Measurements from ENCODE around the gene ANKFN1.

The ANKFN1 gene, protein sequence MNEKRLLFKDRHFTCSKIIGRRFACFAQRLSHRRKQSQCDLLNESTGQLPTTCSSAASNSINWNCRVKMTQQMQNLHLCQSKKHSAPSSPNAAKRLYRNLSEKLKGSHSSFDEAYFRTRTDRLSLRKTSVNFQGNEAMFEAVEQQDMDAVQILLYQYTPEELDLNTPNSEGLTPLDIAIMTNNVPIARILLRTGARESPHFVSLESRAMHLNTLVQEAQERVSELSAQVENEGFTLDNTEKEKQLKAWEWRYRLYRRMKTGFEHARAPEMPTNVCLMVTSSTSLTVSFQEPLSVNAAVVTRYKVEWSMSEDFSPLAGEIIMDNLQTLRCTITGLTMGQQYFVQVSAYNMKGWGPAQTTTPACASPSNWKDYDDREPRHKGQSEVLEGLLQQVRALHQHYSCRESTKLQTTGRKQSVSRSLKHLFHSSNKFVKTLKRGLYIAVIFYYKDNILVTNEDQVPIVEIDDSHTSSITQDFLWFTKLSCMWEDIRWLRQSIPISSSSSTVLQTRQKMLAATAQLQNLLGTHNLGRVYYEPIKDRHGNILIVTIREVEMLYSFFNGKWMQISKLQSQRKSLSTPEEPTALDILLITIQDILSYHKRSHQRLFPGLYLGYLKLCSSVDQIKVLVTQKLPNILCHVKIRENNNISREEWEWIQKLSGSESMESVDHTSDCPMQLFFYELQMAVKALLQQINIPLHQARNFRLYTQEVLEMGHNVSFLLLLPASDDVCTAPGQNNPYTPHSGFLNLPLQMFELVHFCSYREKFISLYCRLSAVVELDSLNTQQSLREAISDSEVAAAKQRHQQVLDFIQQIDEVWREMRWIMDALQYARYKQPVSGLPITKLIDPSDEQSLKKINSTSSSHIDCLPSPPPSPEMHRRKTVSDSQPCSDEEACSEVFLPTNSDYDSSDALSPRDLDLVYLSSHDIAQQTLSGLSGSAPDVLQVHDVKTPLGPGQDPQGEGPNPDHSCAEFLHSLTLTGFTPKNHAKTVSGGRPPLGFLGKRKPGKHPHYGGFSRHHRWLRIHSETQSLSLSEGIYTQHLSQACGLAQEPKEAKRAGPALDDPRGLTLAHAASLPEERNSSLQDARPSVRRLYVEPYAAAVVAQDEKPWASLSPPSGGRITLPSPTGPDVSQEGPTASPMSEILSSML

DNA sequence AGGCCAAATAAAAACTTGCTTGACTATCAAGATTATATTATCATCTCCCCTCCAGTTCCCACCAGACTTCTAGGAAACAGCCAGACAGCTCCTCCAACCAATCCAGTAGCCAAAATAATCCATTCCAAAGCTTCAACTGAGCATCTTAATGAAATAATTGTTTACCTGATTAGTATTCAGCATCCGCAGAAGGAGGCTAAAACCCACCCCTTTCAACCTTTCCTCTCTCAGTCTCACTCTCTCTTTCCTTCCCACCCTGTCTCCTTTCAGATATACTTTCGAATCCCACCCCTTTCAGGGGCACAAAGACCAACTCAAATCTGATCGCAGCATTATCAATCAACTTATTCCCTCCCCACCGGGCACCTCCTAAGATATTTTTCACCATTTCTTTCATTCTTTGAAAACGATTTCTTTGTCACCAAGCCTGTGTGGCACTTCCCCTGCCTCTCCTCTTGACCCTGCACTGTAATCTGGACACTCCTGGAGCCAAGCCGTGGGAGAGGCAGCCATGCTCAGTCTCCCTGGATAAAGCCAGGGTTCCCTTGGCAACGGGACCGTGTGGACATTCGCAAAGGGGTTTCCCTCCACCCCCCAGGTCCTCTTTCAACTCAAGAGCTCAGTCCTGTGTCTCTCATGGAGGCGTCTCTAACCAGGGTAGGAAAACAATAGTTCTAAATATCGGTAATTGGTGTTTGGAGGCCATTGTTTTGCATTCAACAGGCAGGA is at the start of gene ANKFN1:
ANKFN1 (plus strand) TSS at position 602 of the 729 bp plus-strand sequence. CDS start 59,193 bp downstream, outside the sequence.
- DNase-seq (ENCODE audit: low read depth in 2 of 2) = no peak

DNA sequence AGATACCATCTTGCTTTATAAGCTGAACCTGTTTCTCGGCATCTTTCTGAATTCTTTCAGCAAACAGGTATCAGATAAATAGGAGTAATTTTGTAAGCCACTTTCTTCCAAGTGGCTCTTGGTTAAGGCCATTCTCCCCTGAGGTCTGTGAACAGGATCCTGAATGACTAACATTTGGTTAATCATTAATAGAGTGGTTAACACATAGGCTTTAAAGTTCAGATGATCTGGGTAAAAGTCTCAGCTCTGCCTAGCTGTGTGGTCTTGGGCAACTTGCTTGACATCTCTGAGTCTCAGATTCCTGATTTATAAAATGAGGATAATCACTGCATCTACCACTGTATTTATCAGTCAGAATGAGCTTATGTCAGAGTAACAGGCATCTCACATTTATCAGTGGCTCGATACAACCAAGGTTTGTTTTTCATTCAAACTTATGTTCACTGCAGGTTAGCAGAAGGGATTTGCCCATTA is 44.4 kb upstream of the ANKFN1 start:
- DNase-seq (ENCODE audit: low read depth in 2 of 2) = no peak

DNA sequence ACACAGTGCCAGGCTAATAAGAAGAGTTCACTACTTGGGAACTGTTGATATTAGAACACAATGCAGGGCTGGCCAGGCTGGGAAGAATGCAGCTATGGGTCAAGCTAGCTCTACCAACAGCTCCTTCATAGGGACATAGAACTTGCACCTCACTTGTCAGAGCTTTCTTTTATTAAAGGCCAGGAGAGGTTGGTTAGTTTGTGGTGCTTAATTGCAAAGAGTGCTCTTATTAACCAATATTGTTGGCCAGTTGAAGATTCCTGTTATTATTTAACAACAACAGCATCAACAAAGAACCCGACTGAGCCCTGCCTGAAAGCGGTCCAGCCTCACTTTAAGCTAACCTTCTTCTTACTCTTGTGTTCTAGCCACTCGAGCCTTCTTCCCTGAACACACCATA is 43.4 kb upstream of the ANKFN1 start:
- no peak for DNase-seq (ENCODE audit: low read depth in 2 of 2)

DNA sequence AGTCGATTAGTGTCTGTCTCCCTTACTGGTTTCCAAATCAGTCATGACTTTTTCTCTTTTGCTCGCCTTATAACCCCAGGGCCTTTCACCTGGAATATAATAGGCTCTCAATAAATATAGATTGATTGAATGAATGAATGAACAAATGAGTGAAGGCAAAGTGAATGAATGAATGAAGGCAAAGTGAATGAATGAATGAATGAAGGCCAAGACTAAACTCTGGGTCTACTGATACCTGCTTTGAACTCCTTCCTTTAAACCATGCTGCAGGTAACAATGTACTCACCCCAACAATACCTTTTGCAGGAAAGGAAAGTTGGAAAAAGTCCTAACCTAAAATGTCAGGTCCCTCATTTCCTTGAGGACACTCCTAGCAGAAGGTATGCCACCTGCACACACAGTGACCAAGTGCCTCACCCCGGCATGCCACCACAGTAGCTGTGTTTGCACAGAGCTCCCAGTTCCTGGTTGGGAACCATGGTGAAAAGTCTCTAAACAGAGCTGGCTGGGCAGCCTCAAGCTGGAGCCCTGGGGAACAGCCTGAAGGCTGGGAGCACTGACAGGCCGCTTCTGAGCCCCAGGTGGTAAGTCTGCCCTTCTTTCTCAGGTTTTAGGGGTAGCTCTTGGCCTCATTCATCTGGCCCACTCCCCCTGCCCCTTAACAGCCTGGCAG is 42.7 kb upstream of the ANKFN1 start:
- DNase-seq (ENCODE audit: low read depth in 2 of 2) = no peak

DNA sequence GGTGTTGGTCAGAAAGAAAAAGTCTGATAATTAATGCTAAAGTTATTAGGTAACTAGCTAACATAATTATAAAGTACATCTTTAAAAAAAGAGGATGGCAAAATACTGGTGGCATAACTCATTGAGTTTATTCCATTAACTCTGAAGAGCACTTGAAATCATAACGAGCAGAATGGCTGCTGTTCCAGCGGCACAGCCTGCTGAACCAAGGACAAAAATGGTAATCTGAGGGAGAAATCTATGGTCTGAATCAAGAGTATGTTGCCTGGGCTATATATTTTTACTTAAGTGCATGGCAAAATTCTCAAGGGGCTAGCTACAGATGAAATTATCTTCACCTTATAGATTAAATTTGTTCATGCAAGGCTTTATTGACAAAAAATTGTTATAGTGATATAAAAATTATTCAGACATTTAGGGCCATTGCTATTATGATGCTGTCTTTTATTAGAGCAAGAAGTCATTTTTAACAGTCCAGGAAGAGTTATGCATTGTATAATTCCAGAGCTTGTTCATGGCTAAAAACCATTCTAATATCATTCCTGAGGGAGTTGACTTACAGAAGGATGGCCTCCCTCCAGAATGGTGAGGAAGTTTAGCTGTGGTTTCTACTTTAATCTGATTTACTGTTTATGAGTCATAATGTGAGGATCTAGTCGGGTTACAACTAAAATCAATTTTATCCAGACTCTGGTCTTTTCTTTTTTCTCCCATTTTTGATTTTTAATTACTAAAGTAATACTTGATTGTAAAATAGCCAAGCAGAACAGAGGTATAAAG is 41.4 kb upstream of the ANKFN1 start:
- DNase-seq (ENCODE audit: low read depth in 2 of 2) = no peak

DNA sequence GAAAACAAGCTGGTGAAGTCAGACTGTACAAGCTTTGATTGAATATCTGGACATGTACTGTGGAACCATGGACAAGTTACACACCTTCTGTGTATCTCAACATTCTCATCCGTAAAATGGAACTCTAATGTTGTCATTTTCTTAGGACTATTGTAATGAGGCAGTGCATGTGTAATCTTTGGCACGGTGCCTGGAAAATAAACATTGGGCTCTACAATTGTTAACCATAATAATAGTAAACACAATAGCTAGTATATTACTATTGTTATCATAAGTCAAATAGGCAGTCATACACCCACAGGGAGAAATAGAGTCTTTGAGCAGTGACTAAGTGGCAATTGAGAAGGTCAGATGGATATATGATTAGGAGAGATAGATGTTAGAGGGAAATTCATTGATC is 39.8 kb upstream of the ANKFN1 start:
- DNase-seq (ENCODE audit: low read depth in 2 of 2) = no peak

DNA sequence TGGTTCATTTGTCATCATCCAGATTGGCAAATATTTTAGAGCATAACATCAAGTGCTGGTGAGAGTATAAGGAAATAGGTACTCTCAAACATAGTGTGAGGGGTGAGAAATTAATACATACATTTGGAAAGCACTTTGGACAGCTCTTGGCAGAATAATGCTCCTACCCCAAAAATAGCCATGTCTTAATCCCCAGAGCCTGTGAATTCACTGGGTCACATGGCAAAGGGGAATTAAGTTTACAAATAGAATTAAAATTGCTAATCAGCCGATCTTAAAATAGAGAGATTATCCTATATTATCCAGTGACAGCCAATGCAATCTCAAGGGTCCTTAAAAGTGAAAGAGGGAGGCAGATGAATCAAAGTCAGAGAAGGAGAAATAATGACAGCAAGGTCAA is 38.8 kb upstream of the ANKFN1 start:
- DNase-seq (ENCODE audit: low read depth in 2 of 2) = no peak

DNA sequence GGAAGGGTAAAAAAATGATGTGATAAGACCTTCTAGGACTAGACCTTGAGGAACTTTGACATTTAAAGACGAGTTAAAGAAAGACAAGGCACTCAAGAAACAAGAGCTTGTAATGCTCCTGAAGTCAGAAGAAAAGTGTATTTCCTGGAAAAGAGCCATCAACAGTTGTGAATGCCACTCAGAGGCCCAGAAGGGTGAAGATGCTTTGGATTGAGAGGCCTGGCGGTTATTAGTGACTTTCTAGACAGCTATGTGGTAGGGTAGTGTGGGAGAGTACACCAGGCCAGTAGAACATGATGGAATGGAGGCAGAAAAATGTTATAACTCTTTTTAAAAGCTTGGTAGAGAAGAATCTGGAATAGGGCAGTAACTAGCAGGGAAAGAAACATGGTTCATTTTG is 34.1 kb upstream of the ANKFN1 start:
- no peak for DNase-seq (ENCODE audit: low read depth in 2 of 2)

DNA sequence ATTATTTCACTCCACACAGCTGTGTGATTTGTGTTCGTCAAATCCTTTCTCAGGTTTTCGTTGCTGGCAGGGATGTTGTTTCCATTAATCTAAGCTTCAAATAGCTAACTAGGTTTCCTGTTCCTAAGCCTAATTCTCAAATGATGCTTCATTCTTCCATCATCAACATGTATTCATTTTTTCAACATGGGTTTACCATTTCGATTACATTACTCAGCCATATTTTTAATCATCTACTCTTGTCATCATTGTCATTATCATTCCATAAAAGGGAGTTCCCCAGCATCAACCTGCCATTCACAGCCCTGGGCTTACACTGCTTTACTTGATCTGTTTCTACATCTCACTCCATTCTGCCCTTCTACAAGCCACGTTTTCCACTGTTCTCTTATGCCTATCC is 33.3 kb upstream of the ANKFN1 start:
- DNase-seq (ENCODE audit: low read depth in 2 of 2) = no peak

DNA sequence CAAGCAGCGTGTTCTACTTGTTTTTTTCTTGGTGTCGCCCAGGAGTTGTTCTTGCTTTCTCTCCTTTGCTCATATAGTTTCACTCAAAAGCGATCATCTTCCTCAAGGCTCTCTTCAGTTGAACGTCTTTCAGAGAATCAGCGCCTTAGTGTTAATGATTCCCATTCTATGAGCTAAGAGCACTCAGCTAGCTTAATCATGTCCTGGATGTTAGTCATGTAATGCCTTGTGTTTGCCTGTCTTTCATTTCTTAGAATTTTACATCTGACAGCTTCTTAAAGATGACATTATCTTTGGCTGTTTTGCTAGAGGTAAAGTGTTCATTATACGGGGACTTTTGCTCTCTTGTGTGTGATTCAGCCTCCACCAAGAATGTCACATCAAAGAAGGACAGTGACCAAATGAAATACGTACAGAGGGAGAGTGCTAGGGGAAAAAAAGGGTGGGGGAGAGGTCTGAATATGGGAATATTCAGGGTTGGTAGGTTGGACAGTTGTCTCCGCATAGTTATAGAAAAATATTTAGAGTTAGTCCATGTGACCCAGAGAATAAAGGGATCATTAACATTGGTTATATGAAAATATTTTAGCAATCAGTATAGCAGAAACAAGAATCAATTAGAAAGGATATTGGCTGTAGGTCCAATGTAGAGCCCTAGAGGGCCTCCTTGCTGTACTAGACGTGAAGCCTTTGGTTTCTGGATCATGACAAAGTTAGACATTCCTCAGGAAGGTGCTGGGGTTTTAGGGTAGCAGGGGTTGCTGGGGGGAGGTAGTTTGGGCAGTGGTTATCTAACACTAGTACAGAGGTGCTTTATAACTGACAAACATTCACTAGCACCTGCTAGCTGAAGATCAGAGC is 31.9 kb upstream of the ANKFN1 start:
- DNase-seq (ENCODE audit: low read depth in 2 of 2) = no peak

DNA sequence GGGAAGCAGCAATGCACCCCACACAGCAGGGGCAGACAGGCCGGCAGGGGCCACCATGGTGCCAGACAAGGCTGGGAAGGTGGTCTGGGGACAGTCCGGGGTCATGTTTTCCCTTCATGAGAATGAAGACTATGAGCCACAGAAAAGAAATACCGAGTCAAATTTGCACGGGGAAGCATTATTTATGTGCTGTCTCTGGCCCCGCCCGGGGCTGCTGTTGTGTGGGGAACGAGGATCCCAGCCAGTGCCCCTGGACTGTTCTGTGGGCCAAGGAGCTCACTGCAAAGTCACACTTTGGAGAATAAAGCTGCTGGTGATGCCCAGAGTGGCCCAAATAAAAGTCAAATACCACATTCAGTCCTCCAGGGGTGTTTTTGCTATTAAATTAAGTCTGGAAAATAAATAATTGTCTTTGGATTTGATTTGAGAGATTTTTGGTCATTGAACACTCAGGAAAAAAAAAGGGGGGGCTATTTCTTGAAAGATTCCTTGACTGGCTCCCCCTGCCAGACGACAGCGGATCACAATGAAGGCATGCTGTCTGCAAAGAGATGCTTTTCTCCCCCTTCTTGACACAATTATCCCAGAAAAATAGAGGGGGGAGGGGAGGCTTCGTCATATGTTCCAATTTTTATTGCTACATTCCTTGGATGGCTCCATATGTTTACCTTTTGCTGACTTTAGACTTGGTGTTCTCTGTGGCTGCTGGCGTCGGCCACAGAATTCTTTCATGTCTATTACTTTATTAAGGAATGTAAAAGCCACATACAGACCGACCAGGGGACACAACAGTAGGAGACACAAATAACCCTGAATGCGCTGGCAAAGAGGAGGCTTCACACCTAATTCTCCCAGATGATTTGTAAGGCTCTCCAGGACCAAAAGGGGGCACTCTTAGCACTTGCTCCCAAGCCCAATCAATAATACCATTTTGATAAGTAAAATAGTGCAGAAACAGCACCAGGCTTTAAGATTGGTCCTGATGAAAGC is 27.1 kb upstream of the ANKFN1 start:
- DNase-seq (ENCODE audit: low read depth in 2 of 2) = no peak

DNA sequence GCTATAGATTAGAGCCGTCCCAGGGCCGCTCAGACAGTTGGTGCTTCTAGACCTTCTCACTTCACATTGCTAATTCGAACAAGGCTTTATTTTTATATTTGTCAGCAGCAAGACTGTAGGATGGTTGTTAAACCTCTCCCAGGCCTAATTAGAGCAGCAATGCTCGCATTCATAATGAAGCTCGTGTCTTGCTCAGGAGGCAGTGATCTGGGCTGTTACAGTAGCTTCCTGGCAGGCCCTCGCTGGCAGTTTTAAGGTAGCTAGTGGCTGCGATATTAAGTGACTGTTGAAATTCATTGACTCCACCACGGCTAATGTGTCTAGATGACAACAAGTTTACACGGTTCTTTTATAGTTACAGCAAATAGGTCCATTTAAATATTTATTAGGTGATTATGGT is 23.2 kb upstream of the ANKFN1 start:
- no peak for DNase-seq (ENCODE audit: low read depth in 2 of 2)

DNA sequence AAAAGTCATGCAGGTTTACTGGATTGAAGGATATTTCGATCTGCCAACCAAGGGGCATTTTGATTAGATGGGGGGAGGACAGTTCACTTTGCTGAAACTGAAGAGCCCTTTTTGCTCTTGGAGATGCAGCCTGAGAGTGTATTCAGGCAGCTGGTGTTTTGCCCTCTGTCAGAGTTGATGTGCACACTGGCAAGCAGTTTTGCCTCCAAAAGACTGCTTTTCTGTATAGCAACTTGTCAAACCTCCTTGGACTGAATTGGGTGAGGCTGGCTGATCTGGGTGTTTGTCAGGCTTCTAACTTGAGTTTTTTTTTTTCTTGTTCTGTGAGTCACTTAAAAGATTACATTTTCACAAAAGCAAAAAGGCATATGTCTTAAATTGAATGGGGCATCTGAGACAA is 22.6 kb upstream of the ANKFN1 start:
- no peak for DNase-seq (ENCODE audit: low read depth in 2 of 2)

DNA sequence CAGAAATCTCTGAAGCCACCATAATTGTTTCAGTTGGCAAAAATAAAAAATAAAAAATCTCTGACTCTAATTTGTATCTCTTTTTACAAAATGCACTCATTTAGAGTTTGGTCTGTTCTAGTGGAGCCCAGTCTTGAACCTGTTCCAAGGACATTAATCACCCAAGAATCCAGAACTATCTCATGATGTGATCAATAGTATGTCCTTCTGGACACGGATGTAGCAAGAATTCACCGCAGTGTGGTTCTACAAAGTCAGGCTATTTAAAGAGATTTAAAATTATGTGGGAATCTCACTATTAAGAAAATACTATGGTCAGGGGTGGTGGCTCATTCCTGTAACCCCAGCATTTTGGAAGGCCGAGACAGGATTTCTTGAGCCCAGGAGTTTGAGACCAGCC is 21.8 kb upstream of the ANKFN1 start:
- no peak for DNase-seq (ENCODE audit: low read depth in 2 of 2)

DNA sequence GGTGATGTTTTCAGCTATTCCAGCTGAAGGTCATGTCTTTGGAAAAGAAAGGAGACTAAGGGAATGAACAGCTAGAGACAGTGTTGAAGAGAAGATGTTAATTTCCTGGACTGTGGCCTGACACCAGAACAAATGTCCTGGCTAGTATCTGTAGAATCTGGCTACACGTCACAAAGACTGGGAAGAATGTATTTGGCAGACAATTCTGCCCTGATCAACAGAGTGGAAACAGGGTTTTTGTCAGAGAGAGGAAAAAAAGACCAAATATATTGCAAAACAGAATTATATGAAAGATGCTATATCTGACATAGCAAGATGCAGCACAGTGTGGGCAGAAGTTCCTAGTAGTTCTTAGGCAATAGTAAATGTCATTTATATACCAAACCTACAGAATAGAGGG is 17.0 kb upstream of the ANKFN1 start:
- no peak for DNase-seq (ENCODE audit: low read depth in 2 of 2)

DNA sequence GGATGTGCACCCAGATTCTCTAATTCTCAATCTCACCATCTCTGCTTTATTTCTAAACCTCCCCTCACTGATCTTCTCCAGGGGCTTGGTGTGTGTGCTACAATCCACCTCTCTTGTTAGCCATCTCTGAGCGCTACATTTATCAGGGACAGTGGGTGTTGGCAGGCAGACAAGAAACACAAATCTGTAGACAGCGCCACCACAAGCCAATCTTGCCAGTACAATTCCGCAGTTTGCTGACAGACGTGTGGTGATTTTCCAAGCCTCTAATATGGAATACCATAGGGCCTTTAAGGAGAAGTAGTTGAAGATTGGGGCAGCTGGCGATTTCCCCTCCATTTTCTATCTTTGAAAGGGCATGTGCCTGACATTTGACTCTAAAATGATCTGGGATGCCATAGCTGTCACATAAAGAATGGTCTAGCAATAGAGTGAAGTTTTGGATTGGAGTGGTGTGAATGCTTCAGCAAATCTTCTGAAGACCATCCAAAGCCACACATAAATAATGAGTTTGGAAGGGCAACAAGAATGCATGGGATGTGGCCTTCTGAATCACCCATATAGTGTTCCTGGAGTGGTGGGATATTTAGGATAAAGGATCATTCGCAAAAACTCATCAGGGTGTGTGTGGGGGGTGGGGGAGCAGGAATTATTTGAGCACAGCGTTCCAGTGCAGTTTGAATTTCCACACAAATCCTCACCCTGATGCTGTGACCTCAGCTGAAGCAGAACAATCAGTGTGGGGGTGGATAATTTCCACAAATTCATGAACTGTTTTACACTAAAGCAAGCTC is 12.0 kb upstream of the ANKFN1 start:
- no peak for DNase-seq (ENCODE audit: low read depth in 2 of 2)

DNA sequence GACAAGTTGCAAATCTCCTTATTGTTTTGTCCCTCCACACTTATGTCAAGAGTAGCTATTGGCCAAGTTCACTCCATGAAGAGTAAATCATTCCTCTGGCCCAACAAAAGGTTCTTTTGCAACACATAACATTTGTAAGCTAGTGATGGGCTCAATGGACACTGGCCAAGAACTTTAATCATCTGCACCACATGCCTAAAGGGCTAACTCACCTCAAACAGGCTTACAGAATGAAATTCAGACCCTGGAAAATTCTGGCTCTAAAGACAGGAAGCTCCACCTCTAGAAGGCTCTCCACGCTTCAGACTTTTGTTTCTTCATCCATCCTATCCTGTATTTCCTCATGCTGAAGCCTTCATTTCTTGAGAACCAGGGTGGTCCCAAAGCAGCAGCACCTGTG is 10.9 kb upstream of the ANKFN1 start:
- no peak for DNase-seq (ENCODE audit: low read depth in 2 of 2)

All from stimulated activated CD4-positive, alpha-beta T cell treated with anti-CD3 and anti-CD28 coated beads, Interleukin-15, amount 100 ng/mL, for 48 hours (primary cell).